CD4-positive, alpha-beta memory T cell (primary cell): ENCODE data around the gene LTA. TPM values are rescaled to one million over a fixed set of nuclear protein-coding genes. Genes with fewer than 3 reads are reported as not detected.

Experiments used
- CTCF ChIA-PET: fragments of 350-600 bp; sonication (Branson Sonifier 250); formaldehyde crosslinking; loops from one replicate; lab custom pipeline; 2021; ENCODE audit warnings: inconsistent platforms; ENCODE audit not compliant: partially characterized antibody; lab: Charles Lee
- POLR2A ChIA-PET: fragments of 350-600 bp; sonication (Branson Sonifier 250); formaldehyde crosslinking; loops from one replicate; lab custom pipeline; 2021; ENCODE audit not compliant: partially characterized antibody; lab: Charles Lee
- DNase-seq, 5 donors: peaks; one replicate each; pipeline versions ENCODE4 v3.0.0 to v3.0.0-alpha.2; 2020 to 2022; ENCODE audit warnings: mixed read lengths in 1 of 5
- H3K27ac ChIP-seq: one replicate; pipeline ENCODE4 v1.7.0; 2013; ENCODE audit warnings: low read depth, low read length
- H3K27me3 ChIP-seq: 2 replicates; pipeline ENCODE4 v1.7.0; 2013; ENCODE audit warnings: mild to moderate bottlenecking, low read length, moderate library complexity; ENCODE audit not compliant: insufficient read depth
- H3K36me3 ChIP-seq: 2 replicates; pipeline ENCODE4 v1.7.0; 2013; ENCODE audit warnings: mild to moderate bottlenecking, low read length, moderate library complexity; ENCODE audit not compliant: insufficient read depth
- H3K4me1 ChIP-seq: 2 replicates; pipeline ENCODE4 v1.7.0; 2013; ENCODE audit warnings: mild to moderate bottlenecking, low read length, moderate library complexity; ENCODE audit not compliant: insufficient read depth
- H3K4me3 ChIP-seq, 2 donors: one replicate each; pipeline ENCODE4 v1.7.0; 2013; ENCODE audit warnings: low read length in 2 of 2, mild to moderate bottlenecking in 1 of 2
- H3K9me3 ChIP-seq, 2 donors: one replicate each; pipeline ENCODE4 v1.7.0; 2013; ENCODE audit warnings: low read length in 2 of 2, control low read depth in 1 of 2; ENCODE audit not compliant: control insufficient read depth in 1 of 2
- H3K27ac Mint-ChIP-seq, 7 donors: one replicate each; pipeline ENCODE4 v1.8.0; 2020 to 2021; ENCODE audit warnings: mixed read lengths in 7 of 7, mild to moderate bottlenecking in 6 of 7, inconsistent platforms in 3 of 7, moderate library complexity in 3 of 7
- H3K27me3 Mint-ChIP-seq, 2 donors: one replicate each; pipeline ENCODE4 v1.8.0; 2020 to 2021; ENCODE audit warnings: mixed read lengths in 2 of 2
- H3K36me3 Mint-ChIP-seq, 2 donors: one replicate each; pipeline ENCODE4 v1.8.0; 2020 to 2021; ENCODE audit warnings: mixed read lengths in 2 of 2, inconsistent platforms in 1 of 2, mild to moderate bottlenecking in 1 of 2
- H3K4me1 Mint-ChIP-seq, 4 donors: one replicate each; pipeline ENCODE4 v1.8.0; 2020 to 2021; ENCODE audit warnings: mixed read lengths in 4 of 4, mild to moderate bottlenecking in 1 of 4
- H3K4me3 Mint-ChIP-seq, 8 donors: one replicate each; pipeline ENCODE4 v1.8.0; 2020 to 2021; ENCODE audit warnings: mixed read lengths in 8 of 8, mild to moderate bottlenecking in 7 of 8, moderate library complexity in 6 of 8, inconsistent platforms in 3 of 8
- H3K9me3 Mint-ChIP-seq, 8 donors: one replicate each; pipeline ENCODE4 v1.8.0; 2020 to 2021; ENCODE audit warnings: mixed read lengths in 8 of 8, mild to moderate bottlenecking in 5 of 8, inconsistent platforms in 3 of 8, moderate library complexity in 1 of 8
- intact Hi-C: fragments of 100-400 bp; cut with micrococcal nuclease; formaldehyde crosslinking; loops from one replicate; pipeline ENCODE4 v1.15.1; 2023
- polyA plus RNA-seq, 2 donors: library from polyadenylated mRNA; unstranded; fragments of 300-500 nt; fragmentation: Illumina TruSeq; gene quantifications; one replicate each; pipeline ENCODE4 v1.2.3, GENCODE V29; 2021
- total RNA-seq, 2 experiments: library from RNA; stranded (reverse); gene quantifications; one replicate each; pipeline ENCODE4 v1.2.3, GENCODE V29; 2021

LTA gene
- total and polyA plus RNA-seq, 4 experiments from 2014 or later, result 17.3 to 31.1 (median 22.6) TPM

GRCh38 chr6:31557443-31558317, 14.4 kb upstream of the LTA start:
- Mint-ChIP-seq H3K36me3 (peaks cover 10 to 19% of the 10 kb centered on the region in 2 donors), H3K27me3 (no peaks in the 10 kb centered on the region), H3K4me1 (peaks cover 42 to 66% (median 56%) of the 10 kb centered on the region in 4 donors), H3K9me3 (no peaks in the 10 kb centered on the region), H3K4me3 (peak overlapping the region in 4 of 8 donors; percentile 6 to 66 (median 36)), H3K27ac (peak overlapping the region; percentile 22 to 94 (median 70))
- Histone ChIP-seq H3K36me3 (no peaks in the 10 kb centered on the region), H3K4me3 (no peak overlapping the region), H3K27ac (peak overlapping the region; percentile 58), H3K27me3 (no peaks in the 10 kb centered on the region), H3K4me1 (peaks cover 68% of the 10 kb centered on the region), H3K9me3 (no peaks in the 10 kb centered on the region)
- intact Hi-C loops, result no loop called here
- ChIA-PET CTCF (interaction anchor here (1.7 to 35.1 kb wide), 3 partner anchors 10 to 41 kb away, joined by 4 to 1152 read pairs (median 595); partner anchors contain the start of genes LST1, LTB, NCR3 and TNF), POLR2A (interaction anchor here (0.6 to 52.5 kb wide), 8 partner anchors 9 to 628 kb away, joined by 3 to 3597 read pairs (median 6); partner anchors contain the start of genes BAG6, DDX39B, LST1 and LTA)
- no peak for DNase-seq

- peak overlapping the region; percentile 76 to 90 (median 84) for H3K4me3 Mint-ChIP-seq
- no peak for DNase-seq
- H3K36me3 Mint-ChIP-seq, result peaks cover 14 to 19% of the 10 kb centered on the region in 2 donors
- H3K27ac Mint-ChIP-seq, result peak overlapping the region in 6 of 7 donors; percentile 91 to 98 (median 95)
- Histone ChIP-seq H3K4me1 (peaks cover 73% of the 10 kb centered on the region), H3K27ac (peak overlapping the region; percentile 58), H3K27me3 (no peaks in the 10 kb centered on the region), H3K9me3 (no peaks in the 10 kb centered on the region), H3K4me3 (peak overlapping the region; percentile 1 to 53), H3K36me3 (no peaks in the 10 kb centered on the region)
- H3K4me1 Mint-ChIP-seq, result peaks cover 46 to 71% (median 60%) of the 10 kb centered on the region in 4 donors
- H3K27me3 Mint-ChIP-seq, result no peaks in the 10 kb centered on the region
- ChIA-PET POLR2A (interaction anchor here (0.8 to 52.5 kb wide), 9 partner anchors 8 to 94 kb away, joined by 3 to 3597 read pairs (median 4); partner anchors contain the start of genes BAG6, DDX39B, LST1 and LTA), CTCF (interaction anchor here (1.5 to 35.1 kb wide), 5 partner anchors 10 to 40 kb away, joined by 4 to 1152 read pairs (median 10); partner anchors contain the start of genes LST1, LTB, NCR3 and NFKBIL1)
- no peaks in the 10 kb centered on the region for H3K9me3 Mint-ChIP-seq
- intact Hi-C loops, result no loop called here
Measured at GRCh38 chr6:31558318-31558625, 13.8 kb upstream of the LTA start.

DNA sequence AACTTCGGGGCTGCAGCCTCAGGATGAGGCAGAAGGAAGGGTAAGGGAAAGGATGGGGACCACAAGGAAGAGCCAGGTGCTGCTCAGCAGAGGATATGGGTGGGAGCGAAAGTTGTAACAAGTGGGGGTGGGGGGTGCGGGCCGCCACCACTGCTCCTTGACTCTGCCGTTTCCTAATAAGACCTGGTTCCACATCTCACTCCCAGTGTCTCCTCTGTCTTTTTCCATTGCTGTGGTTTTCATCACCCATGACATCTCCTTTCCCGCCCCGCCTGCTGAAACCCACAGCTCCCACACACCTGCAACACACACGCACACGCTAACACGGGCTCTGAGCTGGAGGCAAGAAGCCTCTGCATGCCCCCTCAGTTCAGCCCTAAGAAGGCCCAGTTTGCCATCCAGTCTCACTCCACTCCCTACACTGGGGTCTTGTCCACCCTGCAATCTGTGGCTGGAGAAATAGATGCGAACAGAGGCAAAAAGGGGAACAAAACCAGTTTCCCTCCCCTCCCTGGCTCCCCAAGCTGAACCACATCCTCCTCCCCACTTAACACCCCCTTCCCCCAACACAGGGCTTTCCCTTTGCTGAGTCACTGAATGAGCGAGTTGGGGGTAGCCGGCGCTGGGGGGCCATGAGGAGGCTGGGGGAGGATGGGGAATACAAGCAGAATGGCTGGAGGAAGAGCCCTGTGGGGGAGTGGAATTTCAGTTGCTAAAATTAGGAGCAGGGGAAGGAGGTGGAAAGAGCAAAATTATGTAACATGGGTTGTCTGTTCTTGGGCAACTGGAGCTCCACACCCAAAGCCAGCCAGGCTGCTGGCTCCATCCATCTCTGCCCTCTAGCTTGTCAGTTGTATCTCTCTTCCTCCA, 13.2 kb upstream of the LTA start:
- peak overlapping the region; percentile 58 for H3K27ac ChIP-seq
- intact Hi-C loops, result loop anchor here (1.0 kb wide), 2 partner anchors 9 to 23 kb away; partner anchors contain the start of gene LTB
- H3K4me3 Mint-ChIP-seq, result peak overlapping the region; percentile 76 to 90 (median 84)
- H3K27me3 Mint-ChIP-seq, result no peaks in the 10 kb centered on the region
- H3K9me3 ChIP-seq, result no peaks in the 10 kb centered on the region
- POLR2A ChIA-PET, result interaction anchor here (0.6 to 52.5 kb wide), 12 partner anchors 9 to 304 kb away, joined by 3 to 3597 read pairs (median 3); partner anchors contain the start of genes ABHD16A, ATP6V1G2, BAG6 and DDAH2
- peaks cover 79% of the 10 kb centered on the region for H3K4me1 ChIP-seq
- DNase-seq, result peak; percentile 64 to 89 (median 72)
- H3K4me3 ChIP-seq, result peak overlapping the region; percentile 1 to 53
- CTCF ChIA-PET, result interaction anchor here (0.8 to 35.1 kb wide), 6 partner anchors 9 to 40 kb away, joined by 3 to 1152 read pairs (median 8); partner anchors contain the start of genes ATP6V1G2, LST1, LTB and NCR3
- peaks cover 17 to 20% of the 10 kb centered on the region in 2 donors for H3K36me3 Mint-ChIP-seq
- peak overlapping the region; percentile 91 to 99 (median 95) for H3K27ac Mint-ChIP-seq
- no peaks in the 10 kb centered on the region for H3K36me3 ChIP-seq
- no peaks in the 10 kb centered on the region for H3K27me3 ChIP-seq
- peaks cover 48 to 77% (median 62%) of the 10 kb centered on the region in 4 donors for H3K4me1 Mint-ChIP-seq
- H3K9me3 Mint-ChIP-seq, result no peaks in the 10 kb centered on the region

GRCh38 chr6:31559606-31559957, 12.5 kb upstream of the LTA start:
- Mint-ChIP-seq H3K4me3 (peak overlapping the region; percentile 78 to 90 (median 84)), H3K9me3 (no peaks in the 10 kb centered on the region), H3K4me1 (peaks cover 50 to 82% (median 63%) of the 10 kb centered on the region in 4 donors), H3K27ac (peak overlapping the region; percentile 91 to 99 (median 95)), H3K36me3 (peaks cover 19 to 22% of the 10 kb centered on the region in 2 donors), H3K27me3 (no peaks in the 10 kb centered on the region)
- H3K36me3 ChIP-seq, result no peaks in the 10 kb centered on the region
- no peaks in the 10 kb centered on the region for H3K9me3 ChIP-seq
- peak overlapping the region in 1 of 2 donors; percentile 53 for H3K4me3 ChIP-seq
- intact Hi-C loops, result loop anchor here (1.0 kb wide), 2 partner anchors 9 to 23 kb away; partner anchors contain the start of gene LTB
- POLR2A ChIA-PET, result interaction anchor here (0.9 to 52.5 kb wide), 8 partner anchors 10 to 303 kb away, joined by 3 to 3597 read pairs (median 8); partner anchors contain the start of genes ABHD16A, BAG6, DDX39B and LST1
- H3K27me3 ChIP-seq, result no peaks in the 10 kb centered on the region
- CTCF ChIA-PET, result interaction anchor here (0.8 to 35.1 kb wide), 7 partner anchors 8 to 39 kb away, joined by 3 to 1152 read pairs (median 10); partner anchors contain the start of genes ATP6V1G2, LST1, LTB and NCR3
- H3K27ac ChIP-seq, result peak overlapping the region; percentile 58
- H3K4me1 ChIP-seq, result peaks cover 82% of the 10 kb centered on the region
- no peak for DNase-seq

DNA sequence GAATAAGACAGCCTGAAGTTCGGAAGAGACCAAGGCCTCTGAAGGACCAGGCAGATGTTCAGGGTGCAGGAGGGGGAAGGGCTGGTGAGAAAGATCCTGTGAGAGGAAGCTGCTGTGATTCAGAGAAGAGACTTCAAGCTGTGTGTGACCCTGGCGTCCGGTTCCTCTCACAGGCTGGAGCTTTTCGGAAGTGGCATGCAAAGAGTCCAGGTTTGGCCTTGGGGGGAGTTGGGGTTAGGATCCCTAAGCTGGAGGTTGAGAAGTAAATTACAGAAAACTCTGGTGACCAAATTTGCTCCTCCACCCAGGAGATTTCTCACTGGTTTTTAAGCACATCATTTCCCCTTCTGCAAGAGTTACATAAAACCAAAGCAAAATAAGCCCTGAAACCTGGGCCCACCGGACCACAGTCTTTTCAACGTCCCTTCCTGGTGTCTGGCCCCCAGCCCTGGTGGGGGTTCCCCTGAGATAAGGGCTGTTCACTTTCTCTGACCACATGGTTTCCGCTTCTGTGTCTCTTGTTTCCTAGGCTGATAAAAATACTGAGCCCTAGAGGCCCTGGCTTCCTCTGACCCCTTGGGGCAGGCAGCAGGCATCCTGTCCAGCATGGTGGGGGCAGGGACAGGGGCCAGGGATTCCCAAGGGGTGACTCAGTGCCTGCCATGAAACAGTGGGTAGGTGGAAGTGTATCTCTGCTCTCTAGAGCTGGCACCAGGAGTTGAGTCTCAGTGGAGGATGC, 12.0 kb upstream of the LTA start:
- Histone ChIP-seq H3K4me1 (peaks cover 87% of the 10 kb centered on the region), H3K4me3 (peak overlapping the region in 1 of 2 donors; percentile 53), H3K27me3 (no peaks in the 10 kb centered on the region), H3K27ac (peak overlapping the region; percentile 58), H3K36me3 (no peaks in the 10 kb centered on the region), H3K9me3 (no peaks in the 10 kb centered on the region)
- Mint-ChIP-seq H3K27ac (peak overlapping the region; percentile 91 to 99 (median 95)), H3K27me3 (no peaks in the 10 kb centered on the region), H3K9me3 (no peaks in the 10 kb centered on the region), H3K4me1 (peaks cover 53 to 87% (median 65%) of the 10 kb centered on the region in 4 donors), H3K4me3 (peak overlapping the region; percentile 78 to 90 (median 84)), H3K36me3 (peaks cover 24 to 25% of the 10 kb centered on the region in 2 donors)
- ChIA-PET CTCF (interaction anchor here (0.8 to 35.1 kb wide), 6 partner anchors 9 to 39 kb away, joined by 3 to 1152 read pairs (median 12); partner anchors contain the start of genes LST1, LTB, NCR3 and NFKBIL1), POLR2A (interaction anchor here (0.7 to 52.5 kb wide), 6 partner anchors 10 to 271 kb away, joined by 3 to 3597 read pairs (median 16); partner anchors contain the start of genes ATP6V1G2, DDX39B, LST1 and LTA)
- peak in 3 of 5 donors; percentile 35 to 76 (median 38) for DNase-seq
- intact Hi-C loops, result loop anchor here (1.0 kb wide), 3 partner anchors 8 to 22 kb away; partner anchors contain the start of genes LTA and LTB
